HG03103 (cell line): ENCODE data around the gene GRAMD2B.

Experiments used
- ATAC-seq: cut with Tn5 transposase; IDR thresholded peaks from one replicate; pipeline ENCODE4 v1.9.1; 2021; ENCODE audit warnings: low read depth; ENCODE audit not compliant: unreplicated experiment

Gene GRAMD2B

GRCh38 chr5:126472538-126472889 lies 49.3 kb downstream of the GRAMD2B start:
- no peak for ATAC-seq

GRCh38 chr5:126477294-126478117 lies 54.3 kb downstream of the GRAMD2B start:
- no peak for ATAC-seq

DNA sequence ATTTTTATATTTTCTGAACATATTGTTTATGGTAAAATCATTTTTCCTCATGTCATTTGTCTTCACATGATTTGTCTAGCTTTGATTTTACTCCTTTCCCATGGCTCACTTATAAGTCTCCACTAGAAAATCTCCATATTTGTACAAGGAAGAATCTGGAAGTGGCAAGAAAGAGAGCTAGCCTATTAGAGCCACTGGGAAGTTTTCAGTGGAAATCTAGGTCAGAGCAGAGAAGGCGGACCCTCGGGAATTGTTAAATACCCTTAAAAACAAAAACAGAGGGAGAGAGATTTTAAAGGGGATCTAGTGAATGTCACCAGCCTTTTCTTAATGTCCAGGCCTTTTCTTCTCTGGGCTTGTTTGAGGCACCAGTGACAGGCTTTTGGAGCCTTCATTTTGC lies 56.6 kb downstream of the GRAMD2B start:
- ATAC-seq: no peak

DNA sequence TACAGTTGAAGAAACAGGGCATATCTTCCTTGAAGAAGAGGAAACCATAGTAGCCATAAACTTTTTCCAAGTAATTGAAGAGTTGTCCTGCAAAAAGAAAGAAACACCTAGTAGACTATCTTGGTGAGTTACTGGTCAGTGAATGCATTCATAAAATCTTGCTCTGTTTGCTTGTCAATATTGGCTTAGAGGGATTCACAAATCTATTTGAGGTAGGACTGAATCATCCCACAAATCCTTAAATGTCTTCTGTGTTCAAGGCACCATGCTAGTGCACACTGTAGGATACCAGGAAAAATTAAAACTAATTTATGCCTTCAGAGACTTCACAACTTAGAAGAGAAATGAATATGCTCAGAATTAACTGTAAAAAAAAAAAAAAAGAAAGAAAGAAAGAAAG lies 57.6 kb downstream of the GRAMD2B start:
- ATAC-seq: no peak

GRCh38 chr5:126481243-126481642 lies 58.0 kb downstream of the GRAMD2B start:
- ATAC-seq: no peak

DNA sequence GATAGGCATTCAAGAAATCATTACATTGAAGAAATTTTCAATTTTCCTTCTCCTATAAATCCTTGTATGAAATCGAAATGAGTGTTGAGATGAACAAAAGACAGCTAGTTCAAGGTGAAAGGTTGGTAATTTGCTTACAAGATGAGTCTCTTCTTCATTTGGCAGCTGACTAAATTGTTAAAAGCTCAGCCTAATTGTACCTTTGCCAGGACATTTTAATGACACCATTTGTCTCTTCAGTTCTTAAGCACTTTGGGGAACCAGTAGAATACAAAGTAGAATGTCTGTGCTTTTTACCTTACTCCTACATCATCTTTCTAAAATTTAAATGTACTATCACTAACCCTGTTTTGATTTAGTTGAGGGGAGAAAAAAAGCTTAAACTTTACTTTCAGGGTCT lies 59.4 kb downstream of the GRAMD2B start:
- no peak for ATAC-seq

- no peak for ATAC-seq
Measured at GRCh38 chr5:126483156-126483555, 59.9 kb downstream of the GRAMD2B start.

DNA sequence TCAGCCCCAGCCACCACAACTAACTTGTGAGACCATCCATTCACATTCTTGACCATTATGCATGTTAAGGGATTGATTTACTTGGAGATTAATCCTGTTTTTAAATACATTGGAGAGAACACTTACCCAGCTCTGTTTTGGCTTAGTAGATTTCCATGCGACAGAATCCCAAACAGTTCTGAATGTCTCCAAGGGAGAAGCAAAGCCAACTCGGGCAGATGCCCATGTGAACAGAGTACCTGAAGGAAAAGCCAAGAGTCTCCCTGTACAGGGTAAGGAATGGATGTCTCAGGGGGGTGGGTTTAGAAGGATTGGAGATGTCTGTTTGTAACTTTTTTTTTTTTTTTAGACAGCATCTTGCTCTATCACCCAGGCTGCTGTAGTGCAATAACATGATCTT lies 61.0 kb downstream of the GRAMD2B start:
- no peak for ATAC-seq

- ATAC-seq: no peak
Measured at GRCh38 chr5:126486332-126486731, 63.1 kb downstream of the GRAMD2B start.

GRCh38 chr5:126487596-126487995 lies 64.4 kb downstream of the GRAMD2B start:
- ATAC-seq: no peak

DNA sequence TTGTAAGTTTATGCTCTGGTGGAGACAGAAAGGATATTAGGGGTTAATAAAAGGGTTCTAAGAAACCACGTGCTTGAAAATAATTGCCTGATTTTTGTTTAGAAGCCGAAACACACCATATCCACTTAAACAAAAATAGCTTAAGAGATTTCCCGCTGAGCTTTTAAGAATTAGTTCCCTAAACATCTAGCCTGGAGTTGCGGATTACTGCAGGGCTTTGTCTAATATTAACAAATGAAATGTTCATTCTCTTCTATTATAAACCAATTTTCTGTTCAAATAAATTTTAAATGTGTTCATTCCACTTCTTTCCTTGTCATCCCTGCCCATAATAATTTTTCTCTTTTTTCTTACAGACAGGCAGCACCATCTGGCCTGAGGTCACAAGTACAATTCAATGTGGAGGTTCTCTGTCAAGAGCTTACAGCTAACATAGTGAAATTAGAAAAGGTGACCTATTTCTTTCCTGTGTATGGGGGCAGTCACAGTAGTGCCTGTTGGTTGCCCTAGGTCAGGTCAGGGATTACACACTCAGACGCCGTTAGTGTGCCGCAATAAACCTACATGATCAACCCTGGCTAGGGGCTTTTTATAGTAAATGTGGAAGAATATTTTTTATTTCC lies 65.3 kb downstream of the GRAMD2B start:
- no peak for ATAC-seq

- no peak for ATAC-seq
Measured at GRCh38 chr5:126490167-126490940, 67.1 kb downstream of the GRAMD2B start.

DNA sequence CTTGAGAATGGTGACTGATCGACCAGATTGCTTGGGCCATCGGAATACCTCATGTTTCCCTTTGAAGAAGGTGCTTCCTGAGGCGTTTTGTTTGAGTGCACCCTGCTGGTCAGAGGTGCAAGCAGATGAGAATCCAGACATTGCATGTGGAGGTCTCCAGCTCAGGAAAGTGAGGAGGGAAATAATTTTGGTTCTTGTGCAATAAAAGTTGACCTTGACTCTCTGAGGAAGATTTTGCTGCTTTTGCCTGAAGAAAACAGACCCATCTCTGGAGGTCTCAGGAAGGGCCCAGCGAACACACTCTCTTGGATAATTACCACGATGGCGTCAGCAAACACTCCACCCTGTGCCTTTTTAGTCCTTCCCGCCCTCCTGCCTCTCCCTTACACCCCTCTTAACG lies 69.7 kb downstream of the GRAMD2B start:
- no peak for ATAC-seq

- ATAC-seq: no peak
Measured at GRCh38 chr5:126494393-126494792, 71.2 kb downstream of the GRAMD2B start.

DNA sequence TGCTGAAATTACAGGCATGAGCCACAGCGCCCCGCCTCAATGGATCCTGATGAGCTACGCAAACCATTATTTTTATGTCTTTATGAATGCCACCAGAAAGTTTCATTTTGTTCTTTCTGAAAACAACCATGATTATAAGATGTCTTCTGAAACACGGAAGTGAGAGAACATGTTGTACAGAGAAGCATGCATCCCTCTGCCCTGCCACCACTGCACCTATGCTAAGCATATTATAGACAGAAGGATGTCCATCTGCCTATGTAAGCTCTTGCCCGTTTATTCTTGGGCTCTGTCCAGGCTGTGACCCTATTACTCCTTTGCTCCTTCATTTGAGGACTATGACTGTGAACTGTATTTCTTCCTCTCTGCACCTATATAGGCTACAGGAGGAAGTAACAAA lies 74.3 kb downstream of the GRAMD2B start:
- ATAC-seq: no peak

- ATAC-seq: no peak
Measured at GRCh38 chr5:126499278-126499677, 76.1 kb downstream of the GRAMD2B start.

GRCh38 chr5:126499853-126500342 lies 76.7 kb downstream of the GRAMD2B start:
- ATAC-seq: peak; percentile 70

DNA sequence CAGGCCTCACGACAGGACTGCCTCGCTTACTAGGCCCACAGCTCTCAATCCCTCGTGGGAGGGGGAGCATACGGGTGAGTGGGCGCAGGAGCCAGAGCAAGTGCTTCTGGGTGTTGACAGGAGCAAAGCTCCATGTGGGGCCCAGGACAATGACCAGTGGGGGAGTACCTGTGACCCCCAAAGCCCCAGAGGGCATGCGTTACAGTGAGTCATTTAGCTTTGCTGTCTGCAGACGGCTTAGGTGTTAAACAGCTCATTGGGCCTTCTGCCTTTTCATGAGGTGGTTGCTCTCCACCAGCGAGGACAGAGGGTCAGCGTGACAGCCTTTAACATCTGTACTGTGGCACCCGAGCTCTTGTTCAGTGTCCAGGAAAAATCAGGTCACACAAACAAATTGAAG lies 78.2 kb downstream of the GRAMD2B start:
- no peak for ATAC-seq

DNA sequence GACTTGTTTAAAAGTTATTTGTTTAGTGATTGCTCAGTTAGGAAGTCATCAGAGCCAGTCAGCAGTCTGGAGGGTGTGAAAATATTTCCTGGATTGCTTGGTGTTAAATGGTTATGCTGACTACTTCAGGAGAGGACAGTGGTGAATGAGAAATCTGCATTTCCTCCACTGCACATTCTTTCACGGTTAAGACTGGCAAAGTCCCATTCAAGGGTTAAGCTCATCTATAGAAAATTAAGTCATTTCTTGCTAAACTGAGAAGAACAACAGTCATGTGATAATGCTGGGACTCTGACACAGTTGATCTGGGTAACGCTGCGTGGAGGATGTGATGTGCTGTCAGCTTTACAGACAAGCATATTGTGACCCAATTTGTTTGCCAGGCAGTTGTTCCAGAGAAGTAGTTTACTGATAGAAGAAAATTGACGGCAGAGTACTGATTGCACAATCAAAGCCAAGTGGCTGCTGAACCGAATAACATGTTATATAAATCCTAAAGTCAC lies 80.4 kb downstream of the GRAMD2B start:
- ATAC-seq: no peak

- no peak for ATAC-seq
Measured at GRCh38 chr5:126506079-126506478, 82.9 kb downstream of the GRAMD2B start.

GRCh38 chr5:126508251-126508961 lies 85.2 kb downstream of the GRAMD2B start:
- ATAC-seq: no peak
